ENCODE measurements around the gene JMJD1C.

GRCh38 chr10:63515002-63515763, 49.4 kb upstream of the JMJD1C start:
- TF ChIP-seq SUZ12 (IDR thresholded peaks at IDR 0.05; ENCODE audit: extremely low read depth, insufficient read depth, insufficient read length) (no peak), ZNF274 (IDR thresholded peaks at IDR 0.05; ENCODE audit: low read depth, low read length) (no peak)

All from NT2/D1 (cell line).